OCI-LY1 (cell line): ENCODE data around the gene AKAP8.

Source experiments
- H2AFZ ChIP-seq: fragments of 200-600 bp; sonication (generic), shearing (Covaris generic); 2 replicates; pipeline ENCODE4 v1.6.0; 2014; ENCODE audit warnings: antibody characterized with exemption, mild to moderate bottlenecking, low read length
- H3F3A ChIP-seq: fragments of 200-600 bp; sonication (generic), shearing (Covaris generic); 2 replicates; pipeline ENCODE4 v1.6.0; 2014; ENCODE audit warnings: mild to moderate bottlenecking, antibody characterized with exemption, low read length, moderate library complexity; ENCODE audit not compliant: insufficient read depth
- H3K27ac ChIP-seq: fragments of 200-600 bp; sonication (generic); 2 replicates; pipeline ENCODE4 v1.5.1; 2014; ENCODE audit warnings: low read length, mixed run types, mild to moderate bottlenecking, low read depth; ENCODE audit not compliant: poor library complexity, severe bottlenecking
- H3K27me3 ChIP-seq: fragments of 200-600 bp; sonication (generic); 2 replicates; pipeline ENCODE4 v1.6.0; 2014; ENCODE audit warnings: antibody characterized with exemption, mild to moderate bottlenecking, low read length, moderate library complexity; ENCODE audit not compliant: insufficient read depth
- H3K36me3 ChIP-seq: fragments of 200-600 bp; sonication (generic); 2 replicates; pipeline ENCODE4 v1.6.1; 2014; ENCODE audit warnings: mild to moderate bottlenecking, antibody characterized with exemption, low read length, moderate library complexity, mixed read lengths; ENCODE audit not compliant: insufficient read depth
- H3K4me1 ChIP-seq: fragments of 200-600 bp; sonication (generic); 2 replicates; pipeline ENCODE4 v1.5.1; 2014; ENCODE audit warnings: mild to moderate bottlenecking, low read length, moderate library complexity; ENCODE audit not compliant: insufficient read depth, severe bottlenecking
- H3K4me2 ChIP-seq: fragments of 200-600 bp; sonication (generic), shearing (Covaris generic); 2 replicates; pipeline ENCODE4 v1.6.1; 2014; ENCODE audit warnings: low read length
- H3K4me3 ChIP-seq: fragments of 200-600 bp; sonication (generic); 2 replicates; pipeline ENCODE4 v1.5.1; 2014; ENCODE audit warnings: low read length, low read depth, mild to moderate bottlenecking, mixed read lengths; ENCODE audit not compliant: poor library complexity, severe bottlenecking
- H3K79me2 ChIP-seq: fragments of 200-600 bp; shearing (Covaris generic); 2 replicates; pipeline ENCODE4 v1.6.1; 2016; ENCODE audit warnings: mixed run types, low read length, mixed read lengths; ENCODE audit not compliant: insufficient read depth
- H3K9ac ChIP-seq: fragments of 200-600 bp; sonication (generic), shearing (Covaris generic); 2 replicates; pipeline ENCODE4 v1.6.1; 2014; ENCODE audit warnings: mild to moderate bottlenecking, low read length, mixed read lengths
- H3K9me2 ChIP-seq: fragments of 200-600 bp; sonication (generic), shearing (Covaris generic); 2 replicates; pipeline ENCODE4 v1.6.1; 2014; ENCODE audit warnings: low read depth, mild to moderate bottlenecking, low read length, mixed read lengths
- H3K9me3 ChIP-seq: fragments of 200-600 bp; shearing (Covaris generic); 2 replicates; pipeline ENCODE4 v1.6.1; 2014; ENCODE audit warnings: low read length, mixed read lengths
- H4K20me1 ChIP-seq: fragments of 200-600 bp; sonication (generic), shearing (Covaris generic); 2 replicates; pipeline ENCODE4 v1.6.0; 2016; ENCODE audit warnings: mild to moderate bottlenecking, low read length; ENCODE audit not compliant: insufficient read depth
- EZH2 ChIP-seq: fragments of 200-600 bp; sonication (generic), shearing (Covaris generic); IDR thresholded peaks from 2 replicates; pipeline ENCODE4 v1.8.0; 2017; ENCODE audit warnings: borderline replicate concordance, mixed run types, mild to moderate bottlenecking, antibody characterized with exemption, low read length, moderate library complexity, mixed read lengths
- TF ChIP-seq, protein P1 (sequence below): fragments of 200-600 bp; sonication (generic), shearing (Covaris generic); IDR thresholded peaks from 2 replicates; pipeline ENCODE4 v1.5.1; 2017; ENCODE audit warnings: mild to moderate bottlenecking, antibody characterized with exemption, low read length, moderate library complexity, mixed read lengths

The AKAP8 gene

DNA sequence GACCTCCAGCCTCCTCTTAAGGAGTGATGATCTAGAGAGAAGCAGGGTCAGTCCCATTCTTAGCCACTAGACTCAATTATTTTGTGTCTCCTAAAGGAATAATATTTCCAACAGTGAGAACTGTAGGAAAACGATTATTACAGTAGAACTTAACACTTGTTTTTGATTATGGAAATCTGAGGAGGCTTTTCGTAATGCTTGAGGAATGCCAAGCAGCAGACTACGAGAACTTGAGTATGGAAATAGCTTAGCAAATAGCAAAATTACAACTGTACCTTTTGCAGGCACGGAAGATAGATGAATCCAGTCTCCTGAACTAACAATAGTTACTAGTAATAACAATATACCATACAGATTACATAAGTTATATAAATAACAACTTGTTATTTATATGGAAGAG lies 59.5 kb downstream of the AKAP8 start:
- Histone ChIP-seq H3F3A (peaks cover 3% of the 10 kb centered on the region; the same call in 1 of the 2 replicates), H3K4me2 (no peak overlapping the region)

DNA sequence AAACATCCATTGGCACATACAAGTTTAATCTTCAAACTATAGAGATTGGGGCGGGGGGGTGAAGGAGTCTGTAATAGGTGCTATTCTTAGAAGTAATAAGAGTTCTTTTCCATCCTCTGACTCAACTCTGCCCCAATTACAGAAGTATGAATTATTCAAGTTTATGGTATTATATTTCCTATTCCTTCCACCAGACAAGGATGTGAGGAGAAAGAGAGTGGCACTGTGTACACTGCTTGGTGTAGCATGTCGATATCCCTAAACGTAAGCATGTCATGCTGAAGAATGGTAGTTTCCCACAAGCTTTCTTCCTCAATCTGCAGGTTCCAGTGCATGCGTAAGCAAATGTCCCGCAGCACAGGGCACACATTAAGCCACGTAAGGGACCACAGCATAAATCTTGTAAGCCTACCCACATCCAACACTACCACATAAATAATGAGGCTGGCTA lies 61.3 kb downstream of the AKAP8 start:
- TF ChIP-seq, protein P1, sequence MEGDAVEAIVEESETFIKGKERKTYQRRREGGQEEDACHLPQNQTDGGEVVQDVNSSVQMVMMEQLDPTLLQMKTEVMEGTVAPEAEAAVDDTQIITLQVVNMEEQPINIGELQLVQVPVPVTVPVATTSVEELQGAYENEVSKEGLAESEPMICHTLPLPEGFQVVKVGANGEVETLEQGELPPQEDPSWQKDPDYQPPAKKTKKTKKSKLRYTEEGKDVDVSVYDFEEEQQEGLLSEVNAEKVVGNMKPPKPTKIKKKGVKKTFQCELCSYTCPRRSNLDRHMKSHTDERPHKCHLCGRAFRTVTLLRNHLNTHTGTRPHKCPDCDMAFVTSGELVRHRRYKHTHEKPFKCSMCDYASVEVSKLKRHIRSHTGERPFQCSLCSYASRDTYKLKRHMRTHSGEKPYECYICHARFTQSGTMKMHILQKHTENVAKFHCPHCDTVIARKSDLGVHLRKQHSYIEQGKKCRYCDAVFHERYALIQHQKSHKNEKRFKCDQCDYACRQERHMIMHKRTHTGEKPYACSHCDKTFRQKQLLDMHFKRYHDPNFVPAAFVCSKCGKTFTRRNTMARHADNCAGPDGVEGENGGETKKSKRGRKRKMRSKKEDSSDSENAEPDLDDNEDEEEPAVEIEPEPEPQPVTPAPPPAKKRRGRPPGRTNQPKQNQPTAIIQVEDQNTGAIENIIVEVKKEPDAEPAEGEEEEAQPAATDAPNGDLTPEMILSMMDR, result no peak
- TF ChIP-seq EZH2, result no peak
- Histone ChIP-seq H3K9me2 (no peaks in the 10 kb centered on the region), H3K9me3 (no peaks in the 10 kb centered on the region), H2AFZ (no peak overlapping the region), H3K36me3 (no peaks in the 10 kb centered on the region), H3K4me3 (peak overlapping the region; percentile 11), H3K9ac (peak overlapping the region; percentile 19; the same call in 1 of the 2 replicates), H3K27ac (peak overlapping the region; percentile 66), H3K4me2 (peak overlapping the region; percentile 31), H3F3A (peaks cover 3% of the 10 kb centered on the region; the same call in 1 of the 2 replicates), H4K20me1 (peaks cover 6% of the 10 kb centered on the region), H3K79me2 (peaks cover 98% of the 10 kb centered on the region), H3K4me1 (peaks cover 79% of the 10 kb centered on the region), H3K27me3 (no peaks in the 10 kb centered on the region)

More for the DNA sequence above, 59.5 kb downstream of the AKAP8 start:
- Histone ChIP-seq H2AFZ (no peak overlapping the region), H3K9me2 (no peaks in the 10 kb centered on the region), H3K36me3 (no peaks in the 10 kb centered on the region), H3K79me2 (peaks cover 98% of the 10 kb centered on the region), H3K27ac (no peak overlapping the region), H3K27me3 (no peaks in the 10 kb centered on the region), H3K4me3 (no peak overlapping the region), H4K20me1 (peaks cover 6% of the 10 kb centered on the region), H3K9me3 (no peaks in the 10 kb centered on the region), H3K4me1 (peaks cover 82% of the 10 kb centered on the region), H3K9ac (no peak overlapping the region)
- TF ChIP-seq, protein P1, result no peak
- no peak for TF ChIP-seq EZH2

DNA sequence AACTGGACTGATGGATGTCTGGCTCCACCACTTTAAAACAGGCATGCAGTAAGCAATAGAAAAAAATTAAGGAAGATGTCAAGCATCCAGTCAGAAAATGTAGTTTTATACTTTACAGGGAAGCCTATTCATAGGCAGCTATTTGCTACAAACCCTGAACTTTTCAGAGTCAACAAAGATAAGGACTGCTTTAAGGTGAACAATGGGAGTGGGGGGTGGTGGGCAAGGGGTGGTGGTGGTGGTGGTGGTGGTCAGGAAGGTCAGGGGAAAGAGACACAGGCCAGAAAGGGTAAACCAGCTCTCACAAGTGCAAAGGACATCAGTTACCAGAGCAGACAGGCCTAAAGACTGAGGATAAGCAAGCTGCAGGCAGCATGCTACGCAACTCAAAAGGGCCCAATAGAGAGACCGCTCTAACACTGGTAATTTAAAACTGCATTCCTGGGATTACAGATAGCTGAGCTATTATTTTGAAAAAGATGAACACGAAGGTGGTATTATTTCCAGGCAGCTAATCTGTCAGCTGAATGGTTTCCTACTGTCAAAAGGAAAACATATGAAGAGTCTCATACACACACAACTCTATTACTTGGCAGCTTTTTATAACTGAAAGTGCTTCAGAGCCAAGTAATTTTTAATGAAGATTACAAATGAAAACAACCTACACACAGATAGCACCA lies 62.1 kb downstream of the AKAP8 start:
- Histone ChIP-seq H2AFZ (no peak overlapping the region), H4K20me1 (peaks cover 6% of the 10 kb centered on the region), H3K9ac (peak overlapping the region; percentile 25; the same call in 1 of the 2 replicates), H3F3A (peaks cover 3% of the 10 kb centered on the region; the same call in 1 of the 2 replicates), H3K36me3 (no peaks in the 10 kb centered on the region), H3K79me2 (peaks cover 98% of the 10 kb centered on the region), H3K9me2 (no peaks in the 10 kb centered on the region), H3K4me1 (peaks cover 84% of the 10 kb centered on the region), H3K27me3 (no peaks in the 10 kb centered on the region), H3K4me2 (peak overlapping the region; percentile 62), H3K4me3 (peak overlapping the region; percentile 34), H3K9me3 (no peaks in the 10 kb centered on the region), H3K27ac (peak overlapping the region; percentile 66)
- TF ChIP-seq EZH2, result no peak
- TF ChIP-seq, protein P1, result no peak
